Endodermal cell (in vitro differentiated cells): Measurements from ENCODE around the gene MED23. TPM values are rescaled to one million over a fixed set of nuclear protein-coding genes. Genes with fewer than 3 reads are reported as not detected.

Source experiments
- DNase-seq: peaks from one replicate; pipeline ENCODE4 v3.0.0-alpha.2; 2017
- H3K27ac ChIP-seq: 2 replicates; pipeline ENCODE4 v1.5.1; 2013; ENCODE audit warnings: mild to moderate bottlenecking, low read depth, low read length, moderate library complexity
- H3K27me3 ChIP-seq: 2 replicates; pipeline ENCODE4 v1.6.1; 2013; ENCODE audit warnings: mild to moderate bottlenecking, low read length, moderate library complexity; ENCODE audit not compliant: insufficient read depth, control insufficient read depth, poor library complexity, severe bottlenecking
- H3K36me3 ChIP-seq: 2 replicates; pipeline ENCODE4 v1.7.0; 2013; ENCODE audit warnings: mild to moderate bottlenecking, low read length, moderate library complexity; ENCODE audit not compliant: control insufficient read depth, insufficient read depth
- H3K4me1 ChIP-seq: one replicate; pipeline ENCODE4 v1.7.0; 2013; ENCODE audit warnings: low read length; ENCODE audit not compliant: control insufficient read depth, insufficient read depth
- H3K4me3 ChIP-seq: 2 replicates; pipeline ENCODE4 v1.5.1; 2013; ENCODE audit warnings: mild to moderate bottlenecking, low read length, moderate library complexity
- H3K9ac ChIP-seq: 2 replicates; pipeline ENCODE4 v1.6.1; 2013; ENCODE audit warnings: mild to moderate bottlenecking, low read length, moderate library complexity; ENCODE audit not compliant: poor library complexity, severe bottlenecking; ENCODE audit errors: extremely low read depth
- H3K9me3 ChIP-seq: 2 replicates; pipeline ENCODE4 v1.6.1; 2013; ENCODE audit warnings: mild to moderate bottlenecking, low read length, moderate library complexity; ENCODE audit not compliant: control insufficient read depth
- H3K27ac Mint-ChIP-seq: 2 replicates; pipeline ENCODE4 v1.8.0; 2020; ENCODE audit warnings: mixed read lengths
- H3K27me3 Mint-ChIP-seq: 2 replicates; pipeline ENCODE4 v1.8.0; 2021; ENCODE audit warnings: mild to moderate bottlenecking, mixed read lengths; ENCODE audit not compliant: insufficient read depth
- H3K36me3 Mint-ChIP-seq: 2 replicates; pipeline ENCODE4 v1.8.0; 2020; ENCODE audit warnings: low read depth, mixed read lengths
- H3K4me1 Mint-ChIP-seq: 2 replicates; pipeline ENCODE4 v1.8.0; 2020; ENCODE audit warnings: mixed read lengths
- H3K4me3 Mint-ChIP-seq: 2 replicates; pipeline ENCODE4 v1.8.0; 2020; ENCODE audit warnings: mild to moderate bottlenecking, moderate library complexity, mixed read lengths
- H3K9me3 Mint-ChIP-seq: 2 replicates; pipeline ENCODE4 v1.8.0; 2020; ENCODE audit warnings: mild to moderate bottlenecking, mixed read lengths
- WGBS, 2 experiments: methylation state at CpG; one replicate each; pipeline versions ENCODE4 v1.1.5 to v1.1.7; 2013; ENCODE audit warnings: missing lambda C conversion rate in 2 of 2, mixed read lengths in 1 of 2; ENCODE audit not compliant: insufficient coverage in 1 of 2, insufficient read length in 1 of 2; 5-methylcytosine and 5-hydroxymethylcytosine counted together
- total RNA-seq, 2 donors: library from RNA; stranded (reverse); fragmentation: NEBNext Ultra II Directional in 1 of 2; extraction: Animal tissue kit (Norgen Biotek cat#: 25700) in 1 of 2; gene quantifications; 2 replicates in 1 of 2; 3 replicates in 1 of 2; pipeline ENCODE4 v1.2.1, GENCODE V29; 2021
- TF ChIP-seq, protein P1 (sequence below): fragments of 200-600 bp; sonication (generic); conservative IDR thresholded peaks from 2 replicates; pipeline ENCODE4 v1.5.0; 2021; ENCODE audit warnings: antibody characterized with exemption, mild to moderate bottlenecking

MED23 gene
- total RNA-seq, 2 donors from 2014 or later = 23.3 to 26.2 TPM

DNA sequence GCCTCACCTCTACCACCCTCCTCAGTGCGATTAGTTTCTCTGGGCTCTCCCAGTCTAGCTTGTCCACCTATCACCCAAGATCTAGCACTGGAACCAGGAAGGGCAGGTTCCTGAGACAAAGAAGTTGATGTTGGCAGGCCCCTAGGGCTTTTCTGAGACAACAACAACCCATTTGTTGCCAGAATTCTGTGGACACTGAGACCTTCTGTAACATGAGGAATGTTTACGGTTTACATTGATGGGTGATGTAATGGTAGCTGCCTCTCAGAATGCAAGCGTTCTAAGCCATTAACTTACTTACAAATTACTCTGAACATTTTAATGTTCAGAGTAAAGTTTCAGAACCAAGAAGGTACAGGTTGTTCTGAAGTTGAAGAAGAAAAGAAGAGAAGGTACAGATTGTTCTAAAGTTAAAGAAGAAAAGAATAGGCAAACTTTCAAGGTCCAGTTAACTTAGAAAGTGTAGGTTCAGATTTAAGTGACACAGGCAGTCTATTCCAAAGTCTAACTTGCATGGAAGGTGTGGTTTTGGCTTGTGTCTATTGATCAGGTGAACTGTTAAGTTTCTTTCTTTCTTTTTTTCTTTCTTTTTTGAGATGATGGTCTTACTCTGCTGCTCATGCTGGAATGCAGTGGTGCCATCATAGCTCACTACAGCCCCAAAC, 3.7 kb upstream of the MED23 start:
- 96% methylated on average over 3 of the region's 3 CpGs; no CpG with 5 or more reads in 1 of the 2 experiments for WGBS, 2 experiments
- no peak overlapping the region for H3K27ac Mint-ChIP-seq
- DNase-seq = no peak
- H3K27ac ChIP-seq = no peak overlapping the region
- H3K9me3 ChIP-seq = no peaks in the 10 kb centered on the region
- no peaks in the 10 kb centered on the region for H3K36me3 ChIP-seq
- no peaks in the 10 kb centered on the region for H3K27me3 Mint-ChIP-seq
- TF ChIP-seq, protein P1, sequence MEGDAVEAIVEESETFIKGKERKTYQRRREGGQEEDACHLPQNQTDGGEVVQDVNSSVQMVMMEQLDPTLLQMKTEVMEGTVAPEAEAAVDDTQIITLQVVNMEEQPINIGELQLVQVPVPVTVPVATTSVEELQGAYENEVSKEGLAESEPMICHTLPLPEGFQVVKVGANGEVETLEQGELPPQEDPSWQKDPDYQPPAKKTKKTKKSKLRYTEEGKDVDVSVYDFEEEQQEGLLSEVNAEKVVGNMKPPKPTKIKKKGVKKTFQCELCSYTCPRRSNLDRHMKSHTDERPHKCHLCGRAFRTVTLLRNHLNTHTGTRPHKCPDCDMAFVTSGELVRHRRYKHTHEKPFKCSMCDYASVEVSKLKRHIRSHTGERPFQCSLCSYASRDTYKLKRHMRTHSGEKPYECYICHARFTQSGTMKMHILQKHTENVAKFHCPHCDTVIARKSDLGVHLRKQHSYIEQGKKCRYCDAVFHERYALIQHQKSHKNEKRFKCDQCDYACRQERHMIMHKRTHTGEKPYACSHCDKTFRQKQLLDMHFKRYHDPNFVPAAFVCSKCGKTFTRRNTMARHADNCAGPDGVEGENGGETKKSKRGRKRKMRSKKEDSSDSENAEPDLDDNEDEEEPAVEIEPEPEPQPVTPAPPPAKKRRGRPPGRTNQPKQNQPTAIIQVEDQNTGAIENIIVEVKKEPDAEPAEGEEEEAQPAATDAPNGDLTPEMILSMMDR = no peak
- H3K4me1 ChIP-seq = no peaks in the 10 kb centered on the region
- no peaks in the 10 kb centered on the region for H3K9me3 Mint-ChIP-seq
- H3K36me3 Mint-ChIP-seq = no peaks in the 10 kb centered on the region
- H3K4me3 ChIP-seq = no peak overlapping the region
- H3K4me1 Mint-ChIP-seq = peaks cover 2% of the 10 kb centered on the region
- no peaks in the 10 kb centered on the region for H3K27me3 ChIP-seq
- no peak overlapping the region for H3K9ac ChIP-seq
- no peak overlapping the region for H3K4me3 Mint-ChIP-seq

- 91 to 100% methylated on average over 1 to 2 of the region's 2 CpGs for WGBS, 2 experiments
Observed at GRCh38 chr6:131629651-131630050, 1.6 kb upstream of the MED23 start.

GRCh38 chr6:131628726-131629125, 684 bp upstream of the MED23 start:
- H3K4me3 ChIP-seq = no peak overlapping the region
- TF ChIP-seq, protein P1 = no peak
- peak overlapping the region; percentile 98 for H3K4me3 Mint-ChIP-seq

More at GRCh38 chr6:131629651-131630050, 1.6 kb upstream of the MED23 start:
- H3K4me3 Mint-ChIP-seq = no peak overlapping the region
- H3K36me3 ChIP-seq = peaks cover 13% of the 10 kb centered on the region
- H3K4me3 ChIP-seq = no peak overlapping the region
- no peak overlapping the region for H3K27ac ChIP-seq
- no peaks in the 10 kb centered on the region for H3K27me3 Mint-ChIP-seq
- H3K4me1 ChIP-seq = no peaks in the 10 kb centered on the region
- TF ChIP-seq, protein P1 = no peak
- no peak overlapping the region for H3K27ac Mint-ChIP-seq
- no peaks in the 10 kb centered on the region for H3K36me3 Mint-ChIP-seq
- DNase-seq = no peak
- H3K9ac ChIP-seq = no peak overlapping the region
- H3K9me3 ChIP-seq = no peaks in the 10 kb centered on the region
- no peaks in the 10 kb centered on the region for H3K27me3 ChIP-seq
- no peaks in the 10 kb centered on the region for H3K9me3 Mint-ChIP-seq
- peaks cover 2% of the 10 kb centered on the region for H3K4me1 Mint-ChIP-seq

More at GRCh38 chr6:131628726-131629125, 684 bp upstream of the MED23 start:
- DNase-seq = no peak
- H3K9ac ChIP-seq = no peak overlapping the region
- no peaks in the 10 kb centered on the region for H3K9me3 ChIP-seq
- Mint-ChIP-seq H3K27ac (no peak overlapping the region), H3K4me1 (peaks cover 2% of the 10 kb centered on the region), H3K36me3 (peaks cover 4% of the 10 kb centered on the region), H3K27me3 (no peaks in the 10 kb centered on the region), H3K9me3 (no peaks in the 10 kb centered on the region)
- H3K27ac ChIP-seq = no peak overlapping the region
- no peaks in the 10 kb centered on the region for H3K27me3 ChIP-seq
- 88 to 92% methylated on average over 1 of the region's 1 CpG for WGBS, 2 experiments
- no peaks in the 10 kb centered on the region for H3K4me1 ChIP-seq
- H3K36me3 ChIP-seq = peaks cover 23% of the 10 kb centered on the region
